Tongue (tissue), 3 donors: Measurements from ENCODE around the gene SHROOM3. TPM values are rescaled to one million over a fixed set of nuclear protein-coding genes. Genes with fewer than 3 reads are reported as not detected.
A peak's percentile ranks its signal among the peaks of the same experiment; 100 is the strongest.

ENCODE experiments used
- DNase-seq: peaks from one replicate; pipeline ENCODE4 v3.0.0-alpha.2; 2015
- small RNA-seq: library from RNA; depleted of rRNA; stranded (forward); fragments of <200 nt; gene quantifications from one replicate; pipeline ENCODE3, GENCODE V24; 2014; ENCODE audit warnings: low replicate concordance
- total RNA-seq: library from RNA; depleted of rRNA; stranded (reverse); fragments of >200 nt; gene quantifications from one replicate; pipeline ENCODE4 v1.2.3, GENCODE V29; 2014

Gene SHROOM3
- total RNA-seq, 1 donor from 2014 or later, result 17.5 TPM

- DNase-seq, result peak; percentile 82
These were observed 386.6 kb downstream of the SHROOM3 start for GRCh38 chr4:76821641-76822040.

GRCh38 chr4:76822303-76822702 is 387.3 kb downstream of the SHROOM3 start:
- no peak for DNase-seq

GRCh38 chr4:76823495-76823894 is 388.5 kb downstream of the SHROOM3 start:
- DNase-seq, result no peak

- no peak for DNase-seq
These were observed 395.6 kb downstream of the SHROOM3 start for GRCh38 chr4:76830612-76830963.

GRCh38 chr4:76830964-76831703 is 396.1 kb downstream of the SHROOM3 start:
- DNase-seq, result peak; percentile 49

GRCh38 chr4:76831711-76832373 is 396.8 kb downstream of the SHROOM3 start:
- DNase-seq, result peak; percentile 75

Small RNA genes lying within 50 kb of the gene (small RNA-seq; reads per million reads assigned to genes)
- gene MIR4450 (not detected), gene RF00278 (not detected), gene RNU6-145P (not detected)

Other genes starting within 250 kb of the SHROOM3 start
- gene SCARB2, start 221.4 kb upstream of the SHROOM3 start, total RNA-seq, result 181 TPM
- gene FAM47E, start 183.5 kb upstream of the SHROOM3 start, total RNA-seq, result 3.0 TPM
- 64.8 TPM for gene STBD1, start 128.5 kb upstream of the SHROOM3 start, total RNA-seq
- 0.51 TPM for gene CCDC158, start 14.1 kb upstream of the SHROOM3 start, total RNA-seq